NCI-H146 treated with DMSO at 0.1 percent for 48 hours (cell line): Measurements from ENCODE around the gene DNAH17.

Experiments
- DNase-seq: peaks from one replicate; lab custom pipeline; 2025; ENCODE audit not compliant: unreplicated experiment; lab: John Stamatoyannopoulos, UW

Gene DNAH17

GRCh38 chr17:78575340-78575739 lies 1.9 kb downstream of the DNAH17 start:
- DNase-seq, result no peak

DNA sequence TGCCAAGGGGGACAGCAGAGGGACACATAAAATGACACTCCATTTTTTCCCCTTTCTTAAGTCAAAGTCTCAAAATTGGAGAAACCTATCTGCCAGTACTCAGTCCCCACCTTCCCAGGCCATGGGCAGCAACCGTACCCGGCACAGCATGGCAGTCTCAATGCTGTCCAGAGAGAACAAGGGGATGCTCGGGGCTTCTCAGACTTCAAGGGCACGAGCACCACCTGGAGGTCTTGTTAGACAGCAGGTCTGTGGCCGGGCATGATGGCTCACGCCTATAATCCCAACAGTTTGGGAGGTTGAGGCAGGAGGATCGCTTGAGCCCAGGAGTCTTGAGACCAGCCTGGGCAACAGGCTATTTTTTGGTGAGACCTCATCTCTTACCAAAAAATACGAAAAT lies 3.2 kb downstream of the DNAH17 start:
- no peak for DNase-seq

DNA sequence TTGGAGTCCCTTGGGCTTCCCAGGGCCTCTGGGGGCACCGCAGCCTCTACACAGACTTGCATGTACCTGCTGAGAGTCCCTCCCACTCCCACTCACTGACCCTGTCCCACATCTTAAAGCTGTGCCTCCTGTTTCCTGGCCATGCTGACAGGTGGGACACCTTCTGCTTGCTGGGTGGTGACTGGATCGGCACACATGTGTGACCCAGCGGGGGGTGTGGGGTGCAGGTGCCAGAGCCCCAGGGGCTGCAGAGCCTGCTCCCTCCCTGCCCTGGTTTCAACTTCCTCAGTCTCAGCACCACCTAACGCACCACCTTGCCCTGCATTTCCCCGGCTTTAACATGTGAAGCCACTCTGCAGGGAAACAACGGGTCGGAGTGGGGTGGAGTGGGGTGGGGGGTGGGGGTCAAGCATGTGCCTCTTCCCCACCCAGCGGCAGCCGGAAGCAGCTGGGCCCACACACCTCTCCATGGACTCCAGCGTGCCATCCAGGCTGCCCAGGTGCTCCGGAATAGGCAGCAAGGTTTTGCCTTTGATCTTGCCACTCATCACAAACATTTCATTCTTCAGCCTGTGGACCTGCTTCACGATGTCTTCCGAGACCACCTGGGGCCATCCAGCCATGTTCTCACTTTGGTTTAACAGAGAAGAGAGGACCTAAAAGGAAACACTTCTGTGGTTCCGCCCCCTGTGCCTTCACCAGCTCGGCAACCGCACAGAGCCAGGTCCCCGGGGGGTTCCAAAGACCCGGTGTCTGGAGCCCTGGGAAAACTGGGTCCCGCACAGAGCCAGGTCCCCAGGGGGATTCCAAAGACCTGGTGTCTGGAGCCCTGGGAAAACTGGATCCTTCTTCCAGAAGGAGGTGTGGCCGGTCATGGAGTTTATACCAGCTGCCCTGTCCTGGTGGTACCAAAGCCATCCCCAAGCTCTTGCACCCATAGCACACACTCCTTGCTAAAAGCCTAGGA lies 4.7 kb downstream of the DNAH17 start:
- DNase-seq, result no peak

DNA sequence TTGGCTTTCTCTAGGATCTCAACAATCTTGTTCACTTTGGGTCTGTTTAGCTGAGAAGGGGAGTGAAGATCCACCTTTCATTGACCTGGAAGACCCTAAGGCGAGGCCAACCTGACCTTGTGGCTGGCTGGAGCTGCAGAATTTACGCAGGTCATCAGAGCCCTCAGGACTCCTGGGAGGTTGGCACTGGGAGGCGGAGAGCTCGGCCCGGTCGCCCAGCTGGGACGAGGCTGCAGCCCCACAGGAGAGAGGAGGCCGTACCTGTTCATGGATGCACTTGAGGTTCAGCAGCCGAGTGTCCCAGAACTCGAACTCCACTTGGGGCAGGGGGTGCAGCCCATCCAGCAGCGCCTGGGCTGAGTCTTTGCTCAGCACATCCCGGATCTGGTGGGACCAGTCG lies 5.9 kb downstream of the DNAH17 start:
- no peak for DNase-seq

DNA sequence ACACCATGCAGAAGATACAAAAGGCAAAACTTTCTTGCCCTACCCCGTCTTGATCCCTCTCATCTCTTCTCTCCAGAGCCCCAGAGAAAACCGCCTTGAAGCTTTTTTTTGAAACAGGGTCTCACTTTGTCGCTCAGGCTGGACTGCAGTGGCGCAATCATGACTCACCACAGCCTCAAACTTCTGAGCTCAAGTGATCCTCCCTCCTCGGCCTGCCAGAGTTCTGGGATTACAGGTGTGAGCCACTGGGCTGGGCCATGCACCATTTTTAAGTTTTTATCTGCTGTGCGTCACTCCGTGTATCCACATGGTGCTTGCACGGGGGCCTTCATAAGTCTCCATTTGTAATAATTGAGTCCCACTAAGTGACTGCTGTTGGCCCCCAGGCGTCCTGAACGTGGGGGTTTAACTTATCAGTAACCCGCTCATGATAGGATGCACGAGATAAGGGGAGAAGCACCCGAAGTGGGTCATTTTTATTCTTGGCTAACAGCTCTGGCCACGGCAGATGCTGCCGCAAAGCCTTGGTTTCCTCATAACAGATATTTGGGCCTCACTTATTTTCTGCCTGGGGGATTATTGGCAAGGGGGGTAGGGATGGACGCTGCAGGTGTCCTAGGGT lies 8.6 kb downstream of the DNAH17 start:
- DNase-seq, result no peak

- no peak for DNase-seq
Observed at GRCh38 chr17:78567991-78568390, 9.2 kb downstream of the DNAH17 start.

DNA sequence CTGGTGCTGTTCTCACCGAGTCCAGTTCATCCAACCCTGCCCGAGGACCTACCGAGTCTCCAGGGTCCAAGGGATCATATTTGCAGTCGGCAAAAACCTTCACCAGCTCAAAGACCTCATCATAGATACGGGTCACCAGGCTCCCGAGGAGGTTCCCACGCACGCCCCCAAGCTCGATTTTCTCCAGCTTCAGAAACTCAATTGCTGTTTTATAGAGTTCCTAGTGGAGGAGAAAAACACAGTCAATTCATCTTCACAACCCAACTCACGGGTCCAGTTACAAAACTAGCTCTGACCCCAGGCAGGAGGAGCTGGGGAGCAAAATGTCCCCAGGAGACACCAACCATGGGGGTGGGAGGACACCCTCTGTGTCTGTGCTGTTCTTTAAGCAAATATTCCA lies 10.2 kb downstream of the DNAH17 start:
- DNase-seq, result no peak

GRCh38 chr17:78563189-78564145 lies 13.7 kb downstream of the DNAH17 start:
- no peak for DNase-seq

- no peak for DNase-seq
Observed at GRCh38 chr17:78562734-78563133, 14.5 kb downstream of the DNAH17 start.

- DNase-seq, result no peak
Observed at GRCh38 chr17:78561166-78561565, 16.0 kb downstream of the DNAH17 start.

- DNase-seq, result no peak
Observed at GRCh38 chr17:78560731-78561130, 16.5 kb downstream of the DNAH17 start.

- DNase-seq, result peak; percentile 33
Observed at GRCh38 chr17:78559749-78560368, 17.3 kb downstream of the DNAH17 start.

DNA sequence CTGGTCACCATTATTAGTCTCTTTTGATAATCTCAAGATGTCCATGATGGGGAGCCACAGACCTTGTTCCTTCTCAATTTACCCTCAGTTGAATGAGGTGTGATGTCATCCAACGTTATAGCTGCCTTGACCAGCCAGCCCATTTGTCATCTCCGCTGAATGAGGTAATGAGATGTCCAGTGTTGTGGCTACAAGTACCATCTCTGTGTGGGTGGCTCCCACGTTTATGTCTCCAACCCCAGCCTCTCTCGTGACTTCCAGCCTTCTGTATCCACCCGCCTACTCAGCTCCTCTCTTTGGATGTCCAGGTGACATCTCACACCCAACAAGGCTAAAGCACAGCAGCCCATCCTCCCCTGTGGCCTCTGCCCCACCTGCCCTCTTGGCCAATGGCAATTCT lies 18.2 kb downstream of the DNAH17 start:
- DNase-seq, result no peak

DNA sequence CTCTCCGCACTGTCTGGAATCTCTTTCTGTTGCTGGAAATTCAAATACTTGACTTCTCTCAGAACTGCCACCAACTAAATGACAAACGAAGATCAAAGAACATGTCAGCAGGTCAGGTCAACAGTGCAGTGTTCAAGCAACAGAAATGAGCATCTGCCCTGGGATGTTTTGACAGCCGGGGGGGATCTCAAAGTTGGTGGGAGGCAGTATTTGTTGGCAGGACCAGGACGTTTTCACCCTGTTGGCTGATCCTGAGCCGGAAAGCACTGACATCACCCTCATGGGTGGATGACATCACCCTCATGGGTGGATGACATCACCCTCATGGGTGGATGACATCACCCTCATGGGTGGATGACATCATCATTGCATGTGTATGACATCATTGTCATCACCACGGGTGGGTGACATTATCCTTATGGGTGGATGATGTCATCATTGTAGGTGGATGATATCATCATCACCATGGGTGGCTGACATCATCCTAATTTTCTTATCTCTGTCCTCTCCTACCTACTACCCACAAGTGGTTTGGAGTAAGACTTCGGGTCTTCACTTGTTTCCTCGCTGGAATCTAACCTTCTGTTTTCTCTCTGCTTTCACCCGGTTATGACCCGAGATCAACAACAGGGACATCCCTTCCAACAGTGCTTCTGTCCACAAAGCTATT lies 18.9 kb downstream of the DNAH17 start:
- DNase-seq, result no peak

DNA sequence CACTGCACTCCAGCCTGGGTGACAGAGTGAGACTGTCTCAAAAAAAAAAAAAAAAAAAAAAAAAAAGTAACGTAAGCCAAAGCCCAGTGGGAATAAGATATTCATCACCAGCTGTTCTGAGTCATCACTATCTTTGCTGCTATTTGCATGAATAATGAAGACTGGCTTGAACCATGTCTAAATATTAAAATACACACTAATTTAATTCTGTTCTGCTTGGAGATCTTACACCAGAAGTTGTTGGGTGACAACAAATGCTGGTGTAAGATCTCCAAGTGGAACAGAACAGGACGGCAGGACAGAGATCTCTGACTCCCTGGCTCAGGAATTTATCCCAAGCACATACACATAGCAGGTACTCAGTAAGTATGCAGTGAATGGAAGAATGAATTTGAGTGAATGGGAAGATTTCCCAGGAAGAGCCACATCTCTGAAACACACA lies 19.6 kb downstream of the DNAH17 start:
- no peak for DNase-seq

- no peak for DNase-seq
Observed at GRCh38 chr17:78556812-78557211, 20.4 kb downstream of the DNAH17 start.

DNA sequence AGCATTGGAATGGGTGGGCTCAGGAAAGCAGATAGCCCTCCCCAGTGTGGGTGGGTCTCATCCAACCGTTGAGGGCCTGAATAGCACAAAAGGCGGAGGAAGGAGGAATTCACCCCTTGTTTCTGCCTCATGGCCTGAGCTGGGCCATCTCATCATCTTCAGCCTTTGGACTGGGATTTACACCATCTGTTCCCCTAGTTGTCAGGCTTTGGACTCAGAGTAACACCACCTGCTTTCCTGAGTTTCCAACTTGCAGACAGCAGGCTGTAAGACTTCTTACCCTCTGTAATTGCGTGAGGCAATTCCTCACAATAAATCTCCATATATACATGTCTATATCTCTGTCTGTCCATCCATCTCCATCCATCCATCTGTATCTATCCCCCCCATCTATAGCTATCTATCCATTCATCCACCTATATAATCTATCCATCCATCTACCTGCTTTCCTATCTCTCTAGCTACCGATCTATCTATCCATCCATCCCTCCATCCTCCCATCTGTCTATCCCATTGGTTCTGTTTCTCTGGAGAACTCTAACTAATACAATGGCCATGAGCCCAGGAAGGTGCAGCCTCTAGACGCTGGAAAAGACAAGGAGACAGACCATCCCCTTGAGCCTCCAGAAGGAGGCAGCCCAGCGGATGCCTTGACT lies 21.3 kb downstream of the DNAH17 start:
- DNase-seq, result no peak

DNA sequence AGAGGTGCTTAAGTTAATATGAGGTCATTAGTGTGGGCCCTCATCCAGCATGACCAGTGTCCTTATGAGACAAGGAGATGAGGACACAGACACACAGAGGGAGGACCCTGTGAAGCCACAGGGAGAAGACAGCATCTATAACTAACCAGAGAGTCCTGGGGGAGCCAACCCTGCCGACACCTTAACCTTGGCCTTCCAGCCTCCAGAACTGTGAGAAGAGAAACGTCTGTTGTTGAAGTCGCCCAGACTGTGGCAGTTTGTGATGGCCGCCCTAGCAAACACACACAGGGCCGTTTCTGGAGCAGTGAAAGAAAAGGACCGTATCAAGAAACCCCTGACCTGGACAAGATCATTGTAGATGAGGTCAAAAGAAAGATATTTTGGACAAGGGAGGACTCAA lies 26.7 kb downstream of the DNAH17 start:
- DNase-seq, result no peak

- no peak for DNase-seq
Observed at GRCh38 chr17:78548725-78549124, 28.5 kb downstream of the DNAH17 start.

GRCh38 chr17:78547035-78547434 lies 30.2 kb downstream of the DNAH17 start:
- DNase-seq, result no peak
